ENCODE results near the gene MAX. TPM values are rescaled to one million over a fixed set of nuclear protein-coding genes. Genes with fewer than 3 reads are reported as not detected.
A peak's percentile ranks its signal among the peaks of the same experiment; 100 is the strongest.

The MAX gene
- total and polyA plus RNA-seq, 9 of the 15 experiments (the other 6 are each of a cell fraction or from before 2014, with no cell fraction given) = 15.4 to 96.5 (median 51.6) TPM

DNA sequence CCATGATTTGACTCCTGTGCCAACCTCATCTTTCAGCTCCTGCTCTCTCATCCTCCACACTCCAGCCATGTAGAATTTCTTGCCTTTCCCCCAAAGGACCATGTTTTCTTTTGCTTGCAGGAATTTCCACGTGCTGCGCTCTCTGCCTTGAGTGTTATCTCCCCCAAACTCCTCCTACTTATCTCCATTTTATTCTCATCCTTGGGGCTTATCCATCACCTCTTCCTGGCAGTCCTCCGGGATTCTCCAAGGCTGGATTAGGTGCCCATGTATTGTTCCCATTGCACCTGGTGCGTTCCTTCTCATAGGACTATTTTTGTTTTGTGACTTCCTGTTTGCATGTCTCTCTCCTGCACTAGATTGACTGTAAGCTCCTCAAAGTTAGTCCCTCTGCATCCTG lies 7.0 kb upstream of the MAX start:
- CTCF ChIA-PET (ENCODE audit: low intra/inter-chr PET ratio) = no interaction called here
- no peak overlapping the region for H3K27ac ChIP-seq (ENCODE audit: extremely low read depth, low read depth, low read length)
- no peaks in the 10 kb centered on the region for H3K79me2 ChIP-seq (ENCODE audit: control insufficient read depth, insufficient read depth, low read length)
- H4K20me1 ChIP-seq (replicated peaks; ENCODE audit: control insufficient read depth, insufficient read depth, low read length) = no peaks in the 10 kb centered on the region
- H3K9ac ChIP-seq (ENCODE audit: insufficient read depth in 1 of 2, low read depth in 2 of 2, low read length in 2 of 2) = no peak overlapping the region
- H3K4me3 ChIP-seq = no peak overlapping the region
- WGBS (ENCODE audit: insufficient coverage, low coverage, missing lambda C conversion rate) = 37% methylated on average over 4 of the region's 4 CpGs
- no peaks in the 10 kb centered on the region for H3K9me3 ChIP-seq (replicated peaks; ENCODE audit: control insufficient read depth, insufficient read depth, low read depth, low read length)
- FAIRE-seq (no peak), ATAC-seq (no peak), DNase-seq (ENCODE audit: extremely low read depth in 1 of 4, low spot score in 3 of 4) (no peak)
- no peak overlapping the region for H2AFZ ChIP-seq (ENCODE audit: low read depth, low read length)
- H3K27me3 ChIP-seq (ENCODE audit: control insufficient read depth in 2 of 2, insufficient read depth in 2 of 2, low read length in 2 of 2) = no peaks in the 10 kb centered on the region
- no peak overlapping the region for H3K4me2 ChIP-seq (ENCODE audit: insufficient read depth, low read length)
- intact Hi-C loops (cut with micrococcal nuclease) = no loop called here
- H3K4me1 ChIP-seq (replicated peaks in 1 of 2; ENCODE audit: control insufficient read depth in 2 of 2, insufficient read depth in 2 of 2, low read length in 2 of 2) = peaks cover 7 to 27% of the 10 kb centered on the region in 2 experiments; a peak in 4 of 5 replicates
- no peaks in the 10 kb centered on the region for H3K9me1 ChIP-seq (ENCODE audit: control insufficient read depth, insufficient read depth, low read length)
- in situ Hi-C loops (cut with MboI) = no loop called here
- H3K36me3 ChIP-seq (ENCODE audit: control insufficient read depth, insufficient read depth, low read length) = no peaks in the 10 kb centered on the region
- BruUV-seq (replicated peaks) = no TSS peak
- POLR2A ChIA-PET = interaction anchor here (0.7 kb wide), 1 partner anchor 9 kb away, joined by 4 read pairs; no protein-coding TSS in a partner anchor
- TF ChIP-seq U2AF2 (optimal IDR thresholded peaks at IDR 0.05; ENCODE audit: low read depth, low read length) (no peak), ZNF57 (CRISPR knock-in tag; IDR thresholded peaks at IDR 0.05) (no peak), NR2C2 (CRISPR knock-in tag; IDR thresholded peaks at IDR 0.05) (no peak), NR2C2 (tag; IDR thresholded peaks at IDR 0.05) (no peak), MEF2A (IDR thresholded peaks at IDR 0.05; ENCODE audit: control insufficient read depth, low read depth, low read length) (no peak), PTBP1 (IDR thresholded peaks at IDR 0.05; ENCODE audit: low read depth, low read length) (0 out of 2 replicates have a peak, but pooled peaks have one; percentile 69), ETS2 (tag; IDR thresholded peaks at IDR 0.05; ENCODE audit: borderline replicate concordance, poor library complexity, severe bottlenecking) (no peak), TGIF2 (CRISPR knock-in tag; IDR thresholded peaks at IDR 0.05) (no peak), KDM1A (IDR thresholded peaks at IDR 0.05) (0 out of 4 replicates have a peak, but pooled peaks of 1 of the 2 experiments have one; percentile 17), EP300 (IDR thresholded peaks at IDR 0.05; ENCODE audit: low read length) (no peak), GMEB1 (CRISPR knock-in tag; IDR thresholded peaks at IDR 0.05) (no peak), U2AF1 (optimal IDR thresholded peaks at IDR 0.05; ENCODE audit: low read depth, low read length) (no peak), ZNF436 (CRISPR knock-in tag; IDR thresholded peaks at IDR 0.05) (peak; percentile 83), YBX1 (IDR thresholded peaks at IDR 0.05) (no peak), HDGF (IDR thresholded peaks at IDR 0.05) (no peak), POLR2AphosphoS2 (IDR thresholded peaks at IDR 0.05; ENCODE audit: low read length) (no peak), BCOR (IDR thresholded peaks at IDR 0.05) (peak; percentile 77), PHTF2 (CRISPR knock-in tag; IDR thresholded peaks at IDR 0.05) (no peak)
- TF ChIP-seq, protein P1, sequence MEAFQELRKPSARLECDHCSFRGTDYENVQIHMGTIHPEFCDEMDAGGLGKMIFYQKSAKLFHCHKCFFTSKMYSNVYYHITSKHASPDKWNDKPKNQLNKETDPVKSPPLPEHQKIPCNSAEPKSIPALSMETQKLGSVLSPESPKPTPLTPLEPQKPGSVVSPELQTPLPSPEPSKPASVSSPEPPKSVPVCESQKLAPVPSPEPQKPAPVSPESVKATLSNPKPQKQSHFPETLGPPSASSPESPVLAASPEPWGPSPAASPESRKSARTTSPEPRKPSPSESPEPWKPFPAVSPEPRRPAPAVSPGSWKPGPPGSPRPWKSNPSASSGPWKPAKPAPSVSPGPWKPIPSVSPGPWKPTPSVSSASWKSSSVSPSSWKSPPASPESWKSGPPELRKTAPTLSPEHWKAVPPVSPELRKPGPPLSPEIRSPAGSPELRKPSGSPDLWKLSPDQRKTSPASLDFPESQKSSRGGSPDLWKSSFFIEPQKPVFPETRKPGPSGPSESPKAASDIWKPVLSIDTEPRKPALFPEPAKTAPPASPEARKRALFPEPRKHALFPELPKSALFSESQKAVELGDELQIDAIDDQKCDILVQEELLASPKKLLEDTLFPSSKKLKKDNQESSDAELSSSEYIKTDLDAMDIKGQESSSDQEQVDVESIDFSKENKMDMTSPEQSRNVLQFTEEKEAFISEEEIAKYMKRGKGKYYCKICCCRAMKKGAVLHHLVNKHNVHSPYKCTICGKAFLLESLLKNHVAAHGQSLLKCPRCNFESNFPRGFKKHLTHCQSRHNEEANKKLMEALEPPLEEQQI (IDR thresholded peaks at IDR 0.05) = no peak
- TF ChIP-seq, protein P2, sequence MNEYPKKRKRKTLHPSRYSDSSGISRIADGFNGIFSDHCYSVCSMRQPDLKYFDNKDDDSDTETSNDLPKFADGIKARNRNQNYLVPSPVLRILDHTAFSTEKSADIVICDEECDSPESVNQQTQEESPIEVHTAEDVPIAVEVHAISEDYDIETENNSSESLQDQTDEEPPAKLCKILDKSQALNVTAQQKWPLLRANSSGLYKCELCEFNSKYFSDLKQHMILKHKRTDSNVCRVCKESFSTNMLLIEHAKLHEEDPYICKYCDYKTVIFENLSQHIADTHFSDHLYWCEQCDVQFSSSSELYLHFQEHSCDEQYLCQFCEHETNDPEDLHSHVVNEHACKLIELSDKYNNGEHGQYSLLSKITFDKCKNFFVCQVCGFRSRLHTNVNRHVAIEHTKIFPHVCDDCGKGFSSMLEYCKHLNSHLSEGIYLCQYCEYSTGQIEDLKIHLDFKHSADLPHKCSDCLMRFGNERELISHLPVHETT (CRISPR knock-in tag; conservative IDR thresholded peaks at IDR 0.05 in 1 of 2, IDR thresholded peaks at IDR 0.05 in 1 of 2) = no peak

Data from K562 (cell line).